ENCODE measurements around the gene COQ2.
A peak's percentile ranks its signal among the peaks of the same experiment; 100 is the strongest.

GRCh38 chr4:83284193-83285054, at the start of gene COQ2:
- TF ChIP-seq POLR2A (IDR thresholded peaks at IDR 0.05), result peak in 1 of 2 donors; percentile 81
- TF ChIP-seq, protein P1, sequence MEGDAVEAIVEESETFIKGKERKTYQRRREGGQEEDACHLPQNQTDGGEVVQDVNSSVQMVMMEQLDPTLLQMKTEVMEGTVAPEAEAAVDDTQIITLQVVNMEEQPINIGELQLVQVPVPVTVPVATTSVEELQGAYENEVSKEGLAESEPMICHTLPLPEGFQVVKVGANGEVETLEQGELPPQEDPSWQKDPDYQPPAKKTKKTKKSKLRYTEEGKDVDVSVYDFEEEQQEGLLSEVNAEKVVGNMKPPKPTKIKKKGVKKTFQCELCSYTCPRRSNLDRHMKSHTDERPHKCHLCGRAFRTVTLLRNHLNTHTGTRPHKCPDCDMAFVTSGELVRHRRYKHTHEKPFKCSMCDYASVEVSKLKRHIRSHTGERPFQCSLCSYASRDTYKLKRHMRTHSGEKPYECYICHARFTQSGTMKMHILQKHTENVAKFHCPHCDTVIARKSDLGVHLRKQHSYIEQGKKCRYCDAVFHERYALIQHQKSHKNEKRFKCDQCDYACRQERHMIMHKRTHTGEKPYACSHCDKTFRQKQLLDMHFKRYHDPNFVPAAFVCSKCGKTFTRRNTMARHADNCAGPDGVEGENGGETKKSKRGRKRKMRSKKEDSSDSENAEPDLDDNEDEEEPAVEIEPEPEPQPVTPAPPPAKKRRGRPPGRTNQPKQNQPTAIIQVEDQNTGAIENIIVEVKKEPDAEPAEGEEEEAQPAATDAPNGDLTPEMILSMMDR (IDR thresholded peaks at IDR 0.05), result peak in 11 of 12 donors; percentile 21 to 63 (median 47)

All from heart left ventricle (tissue), 13 donors.